Endothelial cell of umbilical vein (primary cell): ENCODE data around the gene DPF3. TPM values are rescaled to one million over a fixed set of nuclear protein-coding genes. Genes with fewer than 3 reads are reported as not detected.

Source experiments
- BruUV-seq: library from RNA; stranded (reverse); fragments of 400-500 nt; replicated peaks from 2 replicates; lab custom pipeline; 2021; lab: Mats Ljungman, UMichigan
- CTCF ChIA-PET: fragments of 300-600, 350-600 bp; sonication (Branson Sonifier 250); formaldehyde crosslinking; loops from one replicate; lab custom pipeline; 2021; ENCODE audit warnings: antibody characterized with exemption, inconsistent platforms; lab: Charles Lee
- POLR2A ChIA-PET: fragments of 300-600, 350-600 bp; sonication (Branson Sonifier 250); formaldehyde crosslinking; loops from one replicate; lab custom pipeline; 2021; ENCODE audit warnings: antibody characterized with exemption, inconsistent platforms; lab: Charles Lee
- DNase-seq: peaks from one replicate; pipeline ENCODE4 v3.0.0-alpha.2; 2011; ENCODE audit warnings: low read depth, low spot score
- FAIRE-seq: peaks from 2 replicates; lab custom pipeline; 2011; peaks lifted over from hg19 to GRCh38; lab: Jason Lieb, UNC
- H2AFZ ChIP-seq: 2 replicates; pipeline ENCODE4 v1.6.0; 2012; ENCODE audit warnings: low read depth, low read length, control low read depth, inconsistent platforms
- H3K27ac ChIP-seq: 2 replicates; pipeline ENCODE4 v1.5.1; 2011; ENCODE audit warnings: low read depth, mild to moderate bottlenecking, control low read depth, low read length, moderate library complexity; ENCODE audit not compliant: insufficient read depth
- H3K27me3 ChIP-seq, 2 experiments: 2 replicates each; pipeline versions ENCODE4 v1.6.0 to v1.6.1; 2011; ENCODE audit warnings: low read length in 2 of 2, mixed read lengths in 1 of 2; ENCODE audit not compliant: control insufficient read depth in 2 of 2, insufficient read depth in 2 of 2
- H3K36me3 ChIP-seq, 2 experiments: 2 replicates in 1 of 2; 3 replicates in 1 of 2; pipeline ENCODE4 v1.5.1; 2011; ENCODE audit warnings: low read length in 2 of 2, mild to moderate bottlenecking in 1 of 2, moderate library complexity in 1 of 2; ENCODE audit not compliant: control insufficient read depth in 2 of 2, insufficient read depth in 2 of 2; ENCODE audit errors: extremely low read depth in 1 of 2
- H3K4me1 ChIP-seq: 3 replicates; pipeline ENCODE4 v1.5.1; 2011; ENCODE audit warnings: mild to moderate bottlenecking, low read length; ENCODE audit not compliant: control insufficient read depth, insufficient read depth; ENCODE audit errors: extremely low read depth
- H3K4me2 ChIP-seq: 2 replicates; pipeline ENCODE4 v1.6.1; 2011; ENCODE audit warnings: low read length, control low read depth, mixed read lengths; ENCODE audit not compliant: insufficient read depth
- H3K4me3 ChIP-seq, 3 experiments: fragments of 200-600 bp in 1 of 3; sonication (generic), shearing (Covaris generic) in 1 of 3; replicated peaks in 1 of 3; 2 replicates each; pipeline ENCODE4 v1.5.1; 2011 to 2016; ENCODE audit warnings: control low read depth in 3 of 3, low read length in 3 of 3, mild to moderate bottlenecking in 2 of 3, inconsistent platforms in 1 of 3, low read depth in 1 of 3, moderate library complexity in 1 of 3; ENCODE audit not compliant: insufficient read depth in 1 of 3
- H3K79me2 ChIP-seq: 2 replicates; pipeline ENCODE4 v1.6.0; 2012; ENCODE audit warnings: low read length, inconsistent platforms; ENCODE audit not compliant: control insufficient read depth, insufficient read depth
- H3K9ac ChIP-seq: replicated peaks from 2 replicates; pipeline ENCODE3; 2011; ENCODE audit warnings: low read length, control low read depth; ENCODE audit not compliant: insufficient read depth; ENCODE audit errors: extremely low read depth
- H3K9me1 ChIP-seq: replicated peaks from 3 replicates; pipeline ENCODE4 v1.6.0; 2011; ENCODE audit warnings: mild to moderate bottlenecking, low read length; ENCODE audit not compliant: control insufficient read depth, insufficient read depth; ENCODE audit errors: extremely low read depth
- H3K9me3 ChIP-seq: replicated peaks from 2 replicates; pipeline ENCODE4 v1.5.1; 2012; ENCODE audit warnings: low read length, inconsistent platforms; ENCODE audit not compliant: control insufficient read depth, insufficient read depth
- H4K20me1 ChIP-seq: replicated peaks from 2 replicates; pipeline ENCODE3; 2011; ENCODE audit warnings: mild to moderate bottlenecking, low read length; ENCODE audit not compliant: control insufficient read depth, insufficient read depth; ENCODE audit errors: extremely low read depth
- EZH2 ChIP-seq: IDR thresholded peaks from 2 replicates; pipeline ENCODE4 v1.6.1; 2012; ENCODE audit warnings: borderline replicate concordance, low read depth, mild to moderate bottlenecking, moderate library complexity, low read length, inconsistent platforms; ENCODE audit not compliant: severe bottlenecking
- FOS ChIP-seq: IDR thresholded peaks from 2 replicates; pipeline ENCODE4 v1.6.1; 2011; ENCODE audit warnings: mild to moderate bottlenecking, low read length, moderate library complexity, borderline replicate concordance; ENCODE audit not compliant: insufficient read depth
- GATA2 ChIP-seq: IDR thresholded peaks from 2 replicates; pipeline ENCODE4 v1.7.0; 2011; ENCODE audit warnings: low read depth, mild to moderate bottlenecking, moderate library complexity, mixed read lengths, low read length; ENCODE audit not compliant: insufficient read length, insufficient read depth
- JUN ChIP-seq: IDR thresholded peaks from 2 replicates; pipeline ENCODE4 v1.6.1; 2011; ENCODE audit warnings: borderline replicate concordance, low read depth; ENCODE audit not compliant: insufficient read length, insufficient read depth
- MYC ChIP-seq: IDR thresholded peaks from one replicate; pipeline ENCODE4 v1.6.1; 2011; ENCODE audit warnings: mild to moderate bottlenecking, low read depth, low read length
- POLR2A ChIP-seq: IDR thresholded peaks from 2 replicates; pipeline ENCODE4 v1.6.1; 2012; ENCODE audit warnings: low read depth, mild to moderate bottlenecking, control low read depth, low read length
- POLR2AphosphoS5 ChIP-seq: IDR thresholded peaks from 2 replicates; pipeline ENCODE4 v1.6.1; 2012; ENCODE audit warnings: low read depth, mild to moderate bottlenecking, control low read depth, low read length, moderate library complexity; ENCODE audit not compliant: insufficient read depth
- dilution Hi-C: fragments of 300-500 bp; cut with MboI; formaldehyde crosslinking; loops from one replicate; pipeline ENCODE4 v1.15.0; 2019; ENCODE audit warnings: low sequenced_read_pairs; ENCODE audit not compliant: extremely low pct_ligation_motif_present
- intact Hi-C: fragments of 100-400 bp; cut with micrococcal nuclease; formaldehyde crosslinking; loops from one replicate; pipeline ENCODE4 v1.10.0; 2022
- polyA plus RNA-seq, 4 experiments: library from polyadenylated mRNA; depleted of rRNA in 3 of 4; stranded (reverse) in 3 of 4; unstranded in 1 of 4; fragments of >200 nt; gene quantifications; 2 replicates each; pipeline versions ENCODE4 v1.2.1 to v1.2.3, GENCODE V29; 2011 to 2012; ENCODE audit warnings: missing spikeins in 1 of 4
- total RNA-seq: library from RNA; stranded (reverse); gene quantifications from 2 replicates; pipeline ENCODE4 v1.2.3, GENCODE V29; 2021
- TF ChIP-seq, protein P1 (sequence below), 2 donors: IDR thresholded peaks; 1 replicate in 1 of 2; 2 replicates in 1 of 2; pipeline ENCODE4 v1.5.1; 2011; ENCODE audit warnings: low read length in 2 of 2, mild to moderate bottlenecking in 2 of 2, moderate library complexity in 2 of 2, control low read depth in 1 of 2, inconsistent platforms in 1 of 2, low read depth in 1 of 2; ENCODE audit not compliant: insufficient read depth in 1 of 2; ENCODE audit errors: extremely low read depth in 1 of 2
- TF ChIP-seq, protein P2 (sequence below): IDR thresholded peaks from 2 replicates; pipeline ENCODE4 v1.6.1; 2011; ENCODE audit not compliant: insufficient read depth, insufficient read length

The DPF3 gene
- total and polyA plus RNA-seq, 2 donors (not counting 3 experiments of a cell fraction or from before 2014, with no cell fraction given) = 2.4 to 3.5 TPM

DNA sequence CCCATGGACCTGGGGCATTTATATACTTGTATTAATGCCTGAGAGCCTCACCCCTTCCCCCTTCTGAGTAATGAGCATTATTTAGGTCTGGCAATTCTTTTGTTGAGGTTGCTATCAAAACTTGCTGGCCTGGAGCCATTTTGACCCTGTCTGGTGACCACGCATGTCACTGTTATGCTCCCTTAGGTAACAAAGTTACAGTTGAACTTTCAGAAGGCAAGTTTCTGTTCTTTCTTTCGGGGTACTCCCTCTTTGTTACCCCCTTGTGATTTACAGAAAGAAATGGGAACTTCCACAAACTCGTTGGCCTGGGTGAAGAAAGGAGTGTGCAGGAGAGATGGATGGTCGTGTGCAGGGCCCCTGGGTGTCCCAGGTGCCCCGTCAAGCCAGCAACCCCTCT is 305.4 kb downstream of the DPF3 start:
- intact Hi-C loops (no loop called here), dilution Hi-C loops (no loop called here)
- Histone ChIP-seq H3K79me2 (no peaks in the 10 kb centered on the region), H4K20me1 (no peaks in the 10 kb centered on the region), H3K4me3 (no peak overlapping the region), H3K4me2 (no peak overlapping the region), H3K4me1 (no peaks in the 10 kb centered on the region), H3K9me1 (no peaks in the 10 kb centered on the region), H2AFZ (no peak overlapping the region), H3K27me3 (peaks cover 2 to 15% of the 10 kb centered on the region in 2 experiments), H3K9ac (no peak overlapping the region), H3K27ac (no peak overlapping the region), H3K36me3 (no peaks in the 10 kb centered on the region), H3K9me3 (no peaks in the 10 kb centered on the region)
- FAIRE-seq (no peak), DNase-seq (no peak)
- TF ChIP-seq MYC = no peak
- no peak for TF ChIP-seq GATA2
- TF ChIP-seq, protein P1, sequence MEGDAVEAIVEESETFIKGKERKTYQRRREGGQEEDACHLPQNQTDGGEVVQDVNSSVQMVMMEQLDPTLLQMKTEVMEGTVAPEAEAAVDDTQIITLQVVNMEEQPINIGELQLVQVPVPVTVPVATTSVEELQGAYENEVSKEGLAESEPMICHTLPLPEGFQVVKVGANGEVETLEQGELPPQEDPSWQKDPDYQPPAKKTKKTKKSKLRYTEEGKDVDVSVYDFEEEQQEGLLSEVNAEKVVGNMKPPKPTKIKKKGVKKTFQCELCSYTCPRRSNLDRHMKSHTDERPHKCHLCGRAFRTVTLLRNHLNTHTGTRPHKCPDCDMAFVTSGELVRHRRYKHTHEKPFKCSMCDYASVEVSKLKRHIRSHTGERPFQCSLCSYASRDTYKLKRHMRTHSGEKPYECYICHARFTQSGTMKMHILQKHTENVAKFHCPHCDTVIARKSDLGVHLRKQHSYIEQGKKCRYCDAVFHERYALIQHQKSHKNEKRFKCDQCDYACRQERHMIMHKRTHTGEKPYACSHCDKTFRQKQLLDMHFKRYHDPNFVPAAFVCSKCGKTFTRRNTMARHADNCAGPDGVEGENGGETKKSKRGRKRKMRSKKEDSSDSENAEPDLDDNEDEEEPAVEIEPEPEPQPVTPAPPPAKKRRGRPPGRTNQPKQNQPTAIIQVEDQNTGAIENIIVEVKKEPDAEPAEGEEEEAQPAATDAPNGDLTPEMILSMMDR (IDR thresholded peaks at IDR 0.05; ENCODE audit: extremely low read depth in 1 of 2, insufficient read depth in 1 of 2, low read depth in 1 of 2, low read length in 2 of 2) = no peak
- no peak for TF ChIP-seq JUN
- no peak for TF ChIP-seq POLR2AphosphoS5
- TF ChIP-seq FOS = no peak
- TF ChIP-seq POLR2A = no peak
- no peak for TF ChIP-seq EZH2
- TF ChIP-seq, protein P2, sequence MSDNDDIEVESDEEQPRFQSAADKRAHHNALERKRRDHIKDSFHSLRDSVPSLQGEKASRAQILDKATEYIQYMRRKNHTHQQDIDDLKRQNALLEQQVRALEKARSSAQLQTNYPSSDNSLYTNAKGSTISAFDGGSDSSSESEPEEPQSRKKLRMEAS = no peak
- CTCF ChIA-PET = interaction anchor here (1.0 kb wide), 1 partner anchor 74 kb away, joined by 4 read pairs; no protein-coding TSS in a partner anchor
- POLR2A ChIA-PET = no interaction called here
- BruUV-seq = no TSS peak
